Fibroblast of lung (primary cell): ENCODE data around the gene ZBTB42. TPM values are rescaled to one million over a fixed set of nuclear protein-coding genes. Genes with fewer than 3 reads are reported as not detected.

ENCODE experiments used
- DNase-seq, 2 donors: peaks; one replicate each; pipeline versions ENCODE4 v3.0.0 to v3.0.0-alpha.2; 2010; ENCODE audit warnings: low read depth in 2 of 2
- H2AFZ ChIP-seq: 2 replicates; pipeline ENCODE4 v1.5.1; 2012; ENCODE audit warnings: low read length, control low read depth, inconsistent platforms
- H3K27ac ChIP-seq: 2 replicates; pipeline ENCODE4 v1.5.1; 2011; ENCODE audit warnings: low read length, control low read depth; ENCODE audit not compliant: insufficient read depth
- H3K27me3 ChIP-seq: 2 replicates; pipeline ENCODE4 v1.5.1; 2011; ENCODE audit warnings: mild to moderate bottlenecking, low read length; ENCODE audit not compliant: control insufficient read depth, insufficient read depth
- H3K36me3 ChIP-seq: 2 replicates; pipeline ENCODE4 v1.5.1; 2011; ENCODE audit warnings: low read length; ENCODE audit not compliant: control insufficient read depth, insufficient read depth
- H3K4me1 ChIP-seq: 2 replicates; pipeline ENCODE4 v1.5.1; 2011; ENCODE audit warnings: low read length; ENCODE audit not compliant: control insufficient read depth, insufficient read depth; ENCODE audit errors: extremely low read depth
- H3K4me2 ChIP-seq: 2 replicates; pipeline ENCODE4 v1.5.1; 2011; ENCODE audit warnings: low read length, control low read depth; ENCODE audit not compliant: insufficient read depth; ENCODE audit errors: extremely low read depth
- H3K4me3 ChIP-seq, 4 experiments: fragments of 200-600 bp in 1 of 4; sonication (generic) in 1 of 4; replicated peaks in 1 of 4; 2 replicates each; pipeline ENCODE4 v1.5.1; 2011 to 2016; ENCODE audit warnings: low read length in 4 of 4, low read depth in 3 of 4, mild to moderate bottlenecking in 3 of 4, control low read depth in 2 of 4, inconsistent platforms in 1 of 4, mixed read lengths in 1 of 4; ENCODE audit not compliant: insufficient read depth in 1 of 4; ENCODE audit errors: control extremely low read depth in 1 of 4
- H3K79me2 ChIP-seq: 2 replicates; pipeline ENCODE4 v1.5.1; 2012; ENCODE audit warnings: mild to moderate bottlenecking, low read length, inconsistent platforms; ENCODE audit not compliant: control insufficient read depth, insufficient read depth
- H3K9ac ChIP-seq: 2 replicates; pipeline ENCODE4 v1.5.1; 2011; ENCODE audit warnings: mild to moderate bottlenecking, low read length, control low read depth; ENCODE audit not compliant: insufficient read depth
- H3K9me3 ChIP-seq: 2 replicates; pipeline ENCODE4 v1.5.1; 2012; ENCODE audit warnings: low read depth, low read length; ENCODE audit not compliant: control insufficient read depth, insufficient read depth
- H4K20me1 ChIP-seq: 2 replicates; pipeline ENCODE4 v1.5.1; 2011; ENCODE audit warnings: low read length; ENCODE audit not compliant: control insufficient read depth, insufficient read depth; ENCODE audit errors: extremely low read depth
- EZH2 ChIP-seq: IDR thresholded peaks from 2 replicates; pipeline ENCODE4 v1.5.1; 2012; ENCODE audit warnings: low read length, control low read depth, mild to moderate bottlenecking; ENCODE audit errors: missing control alignments
- polyA plus RNA-seq, 2 donors: library from polyadenylated mRNA; depleted of rRNA in 1 of 2; stranded (reverse) in 1 of 2; unstranded in 1 of 2; fragments of >200 nt; gene quantifications; 2 replicates each; pipeline ENCODE4 v1.2.1, GENCODE V29; 2011 to 2012; ENCODE audit warnings: missing spikeins in 1 of 2
- total RNA-seq: library from RNA; depleted of rRNA; stranded (reverse); fragments of >200 nt; gene quantifications from 2 replicates; pipeline ENCODE4 v1.2.1, GENCODE V29; 2014
- TF ChIP-seq, protein P1 (sequence below), 2 donors: IDR thresholded peaks in 1 of 2; conservative IDR thresholded peaks in 1 of 2; 1 replicate in 1 of 2; 2 replicates in 1 of 2; pipeline ENCODE4 v1.5.1; 2011 to 2012; ENCODE audit warnings: low read length in 2 of 2, control low read depth in 1 of 2, inconsistent platforms in 1 of 2, low read depth in 1 of 2, mild to moderate bottlenecking in 1 of 2

ZBTB42 gene
- total and polyA plus RNA-seq, 2 donors (not counting 1 experiment from before 2014, with no cell fraction given), result 1.1 to 2.3 TPM

DNA sequence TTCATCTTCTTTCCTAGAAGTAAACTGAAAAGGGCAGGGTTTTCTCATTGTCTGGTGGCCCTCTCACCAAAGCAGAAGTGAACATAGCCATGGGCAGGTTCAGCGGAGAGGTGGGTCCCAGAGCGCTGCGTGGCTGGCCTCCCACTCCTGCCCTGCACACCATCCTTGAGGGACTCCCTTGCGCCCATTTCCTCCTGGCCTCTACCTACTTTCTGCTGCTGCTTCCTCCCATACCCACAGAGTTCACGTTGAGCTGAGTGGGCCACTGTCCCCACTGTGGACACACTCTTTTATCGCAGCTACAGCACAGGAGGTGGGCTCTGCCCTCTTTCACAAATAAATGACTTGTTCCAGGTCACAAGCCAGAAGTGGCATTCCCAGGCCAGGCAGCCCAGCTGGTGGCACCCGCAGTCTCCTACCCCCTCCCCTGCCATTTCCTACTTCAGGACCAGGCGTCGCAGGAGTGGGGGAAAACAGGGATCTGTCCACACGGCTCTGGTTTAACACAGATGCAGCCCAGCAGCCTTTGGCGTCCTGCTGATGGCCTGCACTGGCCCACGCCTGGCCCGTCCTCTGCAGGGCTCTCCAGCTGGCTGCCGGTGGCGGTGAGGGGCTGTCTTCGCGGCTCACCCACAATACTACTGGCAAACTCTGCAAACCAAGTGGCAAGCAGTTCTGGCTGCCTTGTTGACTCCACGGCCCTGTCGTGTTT lies 43.1 kb upstream of the ZBTB42 start:
- H3K4me3 ChIP-seq, result no peak overlapping the region
- peaks cover 43% of the 10 kb centered on the region for H3K79me2 ChIP-seq
- no peaks in the 10 kb centered on the region for H3K27me3 ChIP-seq
- H3K4me1 ChIP-seq, result peaks cover 8% of the 10 kb centered on the region
- no peak overlapping the region for H3K4me2 ChIP-seq
- H4K20me1 ChIP-seq, result no peaks in the 10 kb centered on the region
- H3K27ac ChIP-seq, result no peak overlapping the region
- no peaks in the 10 kb centered on the region for H3K9me3 ChIP-seq
- TF ChIP-seq, protein P1, sequence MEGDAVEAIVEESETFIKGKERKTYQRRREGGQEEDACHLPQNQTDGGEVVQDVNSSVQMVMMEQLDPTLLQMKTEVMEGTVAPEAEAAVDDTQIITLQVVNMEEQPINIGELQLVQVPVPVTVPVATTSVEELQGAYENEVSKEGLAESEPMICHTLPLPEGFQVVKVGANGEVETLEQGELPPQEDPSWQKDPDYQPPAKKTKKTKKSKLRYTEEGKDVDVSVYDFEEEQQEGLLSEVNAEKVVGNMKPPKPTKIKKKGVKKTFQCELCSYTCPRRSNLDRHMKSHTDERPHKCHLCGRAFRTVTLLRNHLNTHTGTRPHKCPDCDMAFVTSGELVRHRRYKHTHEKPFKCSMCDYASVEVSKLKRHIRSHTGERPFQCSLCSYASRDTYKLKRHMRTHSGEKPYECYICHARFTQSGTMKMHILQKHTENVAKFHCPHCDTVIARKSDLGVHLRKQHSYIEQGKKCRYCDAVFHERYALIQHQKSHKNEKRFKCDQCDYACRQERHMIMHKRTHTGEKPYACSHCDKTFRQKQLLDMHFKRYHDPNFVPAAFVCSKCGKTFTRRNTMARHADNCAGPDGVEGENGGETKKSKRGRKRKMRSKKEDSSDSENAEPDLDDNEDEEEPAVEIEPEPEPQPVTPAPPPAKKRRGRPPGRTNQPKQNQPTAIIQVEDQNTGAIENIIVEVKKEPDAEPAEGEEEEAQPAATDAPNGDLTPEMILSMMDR (conservative IDR thresholded peaks at IDR 0.05 in 1 of 2, IDR thresholded peaks at IDR 0.05 in 1 of 2; ENCODE audit: low read depth in 1 of 2, low read length in 2 of 2), result no peak
- no peak for TF ChIP-seq EZH2
- H3K9ac ChIP-seq, result no peak overlapping the region
- DNase-seq, result no peak
- H2AFZ ChIP-seq, result no peak overlapping the region
- peaks cover 29% of the 10 kb centered on the region for H3K36me3 ChIP-seq

DNA sequence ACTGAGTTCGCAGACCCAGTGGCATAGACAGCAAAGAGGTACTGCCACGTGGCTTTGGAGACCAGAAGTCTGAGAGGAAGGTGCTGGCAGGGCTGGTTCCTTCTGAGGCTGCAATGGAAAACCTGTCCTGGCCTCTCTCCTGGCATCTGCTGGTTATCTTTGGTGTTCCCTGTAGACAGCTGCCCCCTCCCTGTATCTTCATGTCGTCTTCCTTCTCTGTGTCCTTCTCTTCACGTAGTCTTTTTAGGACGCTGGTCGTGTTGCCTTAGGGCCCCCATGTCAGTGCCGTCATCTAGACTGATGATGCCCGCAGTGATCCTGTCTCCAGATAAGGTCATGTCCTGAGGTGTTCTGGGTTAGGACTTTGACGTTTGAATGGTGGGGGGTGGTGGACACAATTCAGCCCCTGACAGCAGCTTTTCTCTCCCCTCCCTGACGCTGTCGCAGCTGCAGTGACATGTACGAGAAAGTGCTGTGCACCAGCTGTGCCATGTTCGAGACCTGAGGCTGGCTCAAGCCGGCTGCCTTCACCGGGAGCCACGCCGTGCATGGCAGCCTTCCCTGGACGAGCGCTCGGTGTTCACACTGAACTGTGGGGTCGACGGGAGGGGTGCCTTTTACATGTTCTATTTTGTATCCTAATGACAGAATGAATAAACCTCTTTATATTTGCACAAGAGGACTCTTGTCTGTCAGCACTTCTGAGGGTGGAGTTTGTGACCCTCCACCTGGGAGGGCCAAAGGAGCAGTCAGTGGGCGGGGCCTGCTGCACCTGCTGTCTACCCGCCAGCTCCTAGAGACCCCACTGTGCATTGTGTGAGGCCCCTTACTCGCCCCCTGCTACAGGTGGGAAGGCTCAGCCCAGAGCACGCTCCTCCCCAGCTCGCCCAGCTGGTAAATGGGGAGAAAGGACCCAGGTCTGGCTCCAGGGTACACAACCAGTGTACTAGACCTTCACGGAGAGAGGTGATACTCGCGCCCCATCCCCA lies 41.6 kb upstream of the ZBTB42 start:
- H3K27me3 ChIP-seq, result no peaks in the 10 kb centered on the region
- no peaks in the 10 kb centered on the region for H4K20me1 ChIP-seq
- peaks cover 29% of the 10 kb centered on the region for H3K36me3 ChIP-seq
- no peak overlapping the region for H3K9ac ChIP-seq
- H3K79me2 ChIP-seq, result peaks cover 30% of the 10 kb centered on the region
- H3K4me3 ChIP-seq, result no peak overlapping the region
- H3K4me2 ChIP-seq, result no peak overlapping the region
- no peak overlapping the region for H2AFZ ChIP-seq
- DNase-seq, result no peak
- no peak for TF ChIP-seq EZH2
- TF ChIP-seq, protein P1 (conservative IDR thresholded peaks at IDR 0.05 in 1 of 2, IDR thresholded peaks at IDR 0.05 in 1 of 2; ENCODE audit: low read depth in 1 of 2, low read length in 2 of 2), result no peak
- peaks cover 2% of the 10 kb centered on the region for H3K4me1 ChIP-seq
- H3K27ac ChIP-seq, result no peak overlapping the region
- no peaks in the 10 kb centered on the region for H3K9me3 ChIP-seq

DNA sequence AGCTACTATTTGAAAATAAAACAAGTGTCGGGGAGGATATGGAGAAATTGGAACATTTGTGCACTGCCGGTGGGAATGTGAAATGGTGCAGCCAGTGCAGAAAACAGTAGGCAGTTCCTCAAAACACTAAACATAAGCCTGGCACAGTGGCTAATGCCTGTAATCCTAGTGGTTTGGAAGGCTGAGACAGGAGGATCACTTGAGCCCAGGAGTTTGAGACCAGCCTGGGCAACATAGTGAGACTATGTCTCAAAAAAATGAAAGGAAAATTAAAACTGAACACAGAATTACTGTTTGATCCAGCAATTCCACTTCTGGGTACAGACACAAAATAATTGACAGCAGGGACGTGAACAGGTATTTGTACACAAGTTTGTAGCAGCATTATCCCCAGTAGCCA lies 35.4 kb upstream of the ZBTB42 start:
- H3K27me3 ChIP-seq, result no peaks in the 10 kb centered on the region
- TF ChIP-seq, protein P1 (conservative IDR thresholded peaks at IDR 0.05 in 1 of 2, IDR thresholded peaks at IDR 0.05 in 1 of 2; ENCODE audit: low read depth in 1 of 2, low read length in 2 of 2), result no peak
- H3K79me2 ChIP-seq, result no peaks in the 10 kb centered on the region
- no peak overlapping the region for H3K27ac ChIP-seq
- H3K4me2 ChIP-seq, result no peak overlapping the region
- H3K4me3 ChIP-seq, result no peak overlapping the region
- H3K9ac ChIP-seq, result no peak overlapping the region
- DNase-seq, result no peak
- no peak overlapping the region for H2AFZ ChIP-seq
- H3K4me1 ChIP-seq, result peaks cover 2% of the 10 kb centered on the region
- no peaks in the 10 kb centered on the region for H3K9me3 ChIP-seq
- peaks cover 3% of the 10 kb centered on the region for H3K36me3 ChIP-seq
- no peaks in the 10 kb centered on the region for H4K20me1 ChIP-seq
